ENCODE data around the gene ITPR2.

Gene ITPR2

GRCh38 chr12:26694402-26694801 is 138.6 kb downstream of the ITPR2 start:
- no peak for TF ChIP-seq CTCF (IDR thresholded peaks at IDR 0.05; ENCODE audit: insufficient read depth, low read length, poor library complexity, severe bottlenecking)
- Histone ChIP-seq H3K36me3 (ENCODE audit: control insufficient read depth, insufficient read depth, low read length) (peaks cover 10% of the 10 kb centered on the region), H3K27me3 (replicated peaks; ENCODE audit: control insufficient read depth, insufficient read depth, low read length) (no peaks in the 10 kb centered on the region), H3K4me3 (replicated peaks; ENCODE audit: low read depth, low read length) (no peak overlapping the region)
- no peak for DNase-seq (ENCODE audit: extremely low read depth, insufficient read length)

GRCh38 chr12:26692407-26692806 is 140.6 kb downstream of the ITPR2 start:
- no peak for DNase-seq (ENCODE audit: extremely low read depth, insufficient read length)
- peaks cover 10% of the 10 kb centered on the region for H3K36me3 ChIP-seq (ENCODE audit: control insufficient read depth, insufficient read depth, low read length)
- H3K27me3 ChIP-seq (replicated peaks; ENCODE audit: control insufficient read depth, insufficient read depth, low read length) = no peaks in the 10 kb centered on the region
- no peak for TF ChIP-seq CTCF (IDR thresholded peaks at IDR 0.05; ENCODE audit: insufficient read depth, low read length, poor library complexity, severe bottlenecking)
- no peak overlapping the region for H3K4me3 ChIP-seq (replicated peaks; ENCODE audit: low read depth, low read length)

GRCh38 chr12:26691234-26691970 is 141.6 kb downstream of the ITPR2 start:
- DNase-seq (ENCODE audit: extremely low read depth, insufficient read length) = no peak
- H3K36me3 ChIP-seq (ENCODE audit: control insufficient read depth, insufficient read depth, low read length) = peaks cover 9% of the 10 kb centered on the region
- no peaks in the 10 kb centered on the region for H3K27me3 ChIP-seq (replicated peaks; ENCODE audit: control insufficient read depth, insufficient read depth, low read length)
- TF ChIP-seq CTCF (IDR thresholded peaks at IDR 0.05; ENCODE audit: insufficient read depth, low read length, poor library complexity, severe bottlenecking) = no peak
- no peak overlapping the region for H3K4me3 ChIP-seq (replicated peaks; ENCODE audit: low read depth, low read length)

- H3K4me3 ChIP-seq (replicated peaks; ENCODE audit: low read depth, low read length) = no peak overlapping the region
- H3K36me3 ChIP-seq (ENCODE audit: control insufficient read depth, insufficient read depth, low read length) = peaks cover 7% of the 10 kb centered on the region
- TF ChIP-seq CTCF (IDR thresholded peaks at IDR 0.05; ENCODE audit: insufficient read depth, low read length, poor library complexity, severe bottlenecking) = no peak
- DNase-seq (ENCODE audit: extremely low read depth, insufficient read length) = no peak
- no peaks in the 10 kb centered on the region for H3K27me3 ChIP-seq (replicated peaks; ENCODE audit: control insufficient read depth, insufficient read depth, low read length)
These were observed 142.4 kb downstream of the ITPR2 start for GRCh38 chr12:26690601-26691000.

- no peak for DNase-seq (ENCODE audit: extremely low read depth, insufficient read length)
- H3K4me3 ChIP-seq (replicated peaks; ENCODE audit: low read depth, low read length) = no peak overlapping the region
- TF ChIP-seq CTCF (IDR thresholded peaks at IDR 0.05; ENCODE audit: insufficient read depth, low read length, poor library complexity, severe bottlenecking) = no peak
- no peaks in the 10 kb centered on the region for H3K27me3 ChIP-seq (replicated peaks; ENCODE audit: control insufficient read depth, insufficient read depth, low read length)
- peaks cover 10% of the 10 kb centered on the region for H3K36me3 ChIP-seq (ENCODE audit: control insufficient read depth, insufficient read depth, low read length)
These were observed 143.6 kb downstream of the ITPR2 start for GRCh38 chr12:26689281-26689841.
